ENCODE results near the gene GARIN5A. TPM values are rescaled to one million over a fixed set of nuclear protein-coding genes. Genes with fewer than 3 reads are reported as not detected.

GARIN5A gene
- total RNA-seq, result not detected in 2 replicates

GRCh38 chr19:50476224-50476906 lies at the start of gene GARIN5A, which contains the start of gene EMC10:
Gene GARIN5A, minus strand, starts transcription at chr19:50476848. Its CDS starts 460 bp downstream, at chr19:50476388.
Gene EMC10, plus strand, starts transcription at chr19:50476507. Its CDS starts 38 bp downstream, at chr19:50476545.

DNA sequence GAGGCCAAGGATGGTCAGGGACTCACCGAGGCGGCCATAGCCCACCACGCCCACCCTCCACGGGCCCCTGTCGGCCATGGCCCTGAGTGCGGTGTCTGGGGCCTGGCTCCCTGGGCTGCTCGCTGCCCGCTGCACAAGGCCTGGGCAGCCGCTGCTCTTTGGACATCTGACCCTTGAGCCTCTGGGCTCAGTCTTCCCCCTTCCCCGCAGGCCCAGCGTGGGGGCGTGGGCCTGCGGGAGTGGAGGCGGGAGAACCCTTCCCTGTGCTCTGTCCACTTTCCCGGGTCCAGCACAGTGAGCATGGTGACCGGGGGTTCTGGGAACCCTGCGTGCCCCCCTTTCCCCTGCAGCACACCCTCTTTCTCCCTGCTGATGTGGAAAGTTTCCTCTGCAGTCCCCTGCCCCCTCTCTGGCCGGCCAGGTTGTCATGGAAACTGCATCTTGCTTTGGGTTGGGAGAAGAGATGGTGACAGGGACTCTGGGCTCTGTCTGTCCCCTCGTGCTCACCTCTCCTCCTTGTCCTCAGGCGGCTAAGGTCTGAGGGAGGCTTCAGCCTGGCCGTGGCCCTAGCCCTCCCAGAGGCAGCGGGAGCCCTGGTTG lies 37.2 kb upstream of the GARIN5A start, which contains the start of gene ASPDH:
TSS of gene ASPDH (minus strand) at position 168 of the 600 bp plus-strand sequence. CDS start at position 78, 90 bp downstream.

GRCh38 chr19:50511069-50511822 lies 34.6 kb upstream of the GARIN5A start, which contains the start of gene JOSD2:
Gene JOSD2, minus strand, starts transcription at chr19:50511191. Its CDS starts 760 bp downstream, at chr19:50510431.

DNA sequence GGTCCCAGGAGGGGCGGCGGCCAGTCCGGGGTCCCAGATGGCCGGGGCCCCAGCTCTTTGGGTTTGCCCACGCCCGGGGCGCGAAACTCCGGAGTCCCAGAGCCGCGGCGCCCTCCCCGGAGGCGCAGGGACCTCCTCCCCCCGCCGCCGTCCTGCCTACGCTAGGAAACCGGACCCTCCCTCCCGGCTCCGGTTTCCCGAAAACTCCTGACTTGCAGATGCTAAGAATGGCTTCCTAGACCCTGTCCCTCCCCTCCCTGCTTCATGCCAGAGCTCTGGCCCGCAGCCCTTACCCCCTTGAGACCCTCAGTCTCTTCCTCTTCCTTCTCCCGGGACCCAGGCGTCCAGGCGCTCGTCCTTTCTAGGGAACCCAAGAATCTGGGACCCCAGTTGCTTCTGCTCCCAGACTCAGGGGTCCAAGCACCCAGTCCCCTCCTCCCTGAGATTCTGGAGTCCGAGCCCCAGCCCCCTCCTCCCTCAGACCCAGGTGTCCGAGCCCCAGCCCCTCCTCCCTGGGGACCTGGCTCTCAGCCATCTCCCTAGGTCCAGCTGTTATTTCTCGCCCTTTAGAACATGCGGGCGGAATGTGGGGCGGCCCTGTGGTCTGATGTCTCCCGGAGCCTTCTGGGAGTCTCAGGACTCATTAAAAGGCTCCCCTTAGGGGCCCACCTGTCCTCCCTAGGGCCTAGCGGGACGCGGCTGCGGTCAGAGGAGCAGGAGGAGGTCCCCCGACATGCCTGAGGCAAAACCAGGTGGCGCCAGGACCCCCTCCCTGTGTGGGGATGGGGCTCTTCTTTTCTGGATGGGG lies 44.2 kb downstream of the GARIN5A start, which contains the start of gene MYBPC2:
TSS of gene MYBPC2 (plus strand) at position 672 of the 808 bp plus-strand sequence. CDS start at position 734, 62 bp downstream.

GRCh38 chr19:50418176-50419021 lies 58.2 kb downstream of the GARIN5A start, which contains the start of gene SPIB:
Gene SPIB, plus strand, starts transcription at chr19:50418938. Its CDS starts 25 bp downstream, at chr19:50418963.

Other genes with a start within 250 kb of the GARIN5A start
- gene KCNC3, start 147.5 kb downstream of the GARIN5A start, total RNA-seq, result under 0.01 and 0.07 TPM in 2 replicates
- not detected in 2 replicates for gene NAPSA, start 111.2 kb downstream of the GARIN5A start, total RNA-seq
- 38.3 and 44.9 TPM in 2 replicates for gene NR1H2, start 100.4 kb downstream of the GARIN5A start, total RNA-seq
- gene POLD1, start 92.5 kb downstream of the GARIN5A start, total RNA-seq, result 38.3 and 58.6 TPM in 2 replicates
- not detected in 2 replicates for gene SPIB, start 57.9 kb downstream of the GARIN5A start, total RNA-seq
- not detected in 2 replicates for gene MYBPC2, start 44.0 kb downstream of the GARIN5A start, total RNA-seq
- 36.2 and 38.3 TPM in 2 replicates for gene EMC10, start 341 bp downstream of the GARIN5A start, total RNA-seq
- 11.0 and 14.4 TPM in 2 replicates for gene JOSD2, start 34.3 kb upstream of the GARIN5A start, total RNA-seq
- gene ASPDH, start 37.1 kb upstream of the GARIN5A start, total RNA-seq, result not detected in 2 replicates
- gene LRRC4B, start 91.6 kb upstream of the GARIN5A start, total RNA-seq, result under 0.01 and 0.07 TPM in 2 replicates
- gene SYT3, start 163.0 kb upstream of the GARIN5A start, total RNA-seq, result 0.13 TPM in 1 of 2 replicates, not detected in the other
- gene C19orf81, start 172.6 kb upstream of the GARIN5A start, total RNA-seq, result 0.40 TPM in 1 of 2 replicates, not detected in the other
- gene SHANK1, start 243.0 kb upstream of the GARIN5A start, total RNA-seq, result 1.5 and 2.9 TPM in 2 replicates
- gene CLEC11A, start 246.5 kb upstream of the GARIN5A start, total RNA-seq, result 5.1 and 8.0 TPM in 2 replicates